Coronary artery (tissue), 2 donors: ENCODE measurements around the gene EHD1.

ENCODE experiments used
- DNase-seq: peaks from one replicate; pipeline ENCODE4 v3.0.0-alpha.2; 2017; ENCODE audit warnings: low spot score
- H3K27ac ChIP-seq, 2 donors: fragments of 200-600 bp; sonication (generic); one replicate each; pipeline ENCODE4 v1.5.1; 2016 to 2019
- H3K4me3 ChIP-seq: fragments of 200-600 bp; sonication (generic); 2 replicates; pipeline ENCODE4 v1.5.1; 2016; ENCODE audit warnings: mild to moderate bottlenecking, moderate library complexity
- TF ChIP-seq, protein P1 (sequence below): fragments of 200-600 bp; sonication (generic); IDR thresholded peaks from one replicate; pipeline ENCODE4 v1.5.1; 2019; ENCODE audit warnings: antibody characterized with exemption

EHD1 gene

DNA sequence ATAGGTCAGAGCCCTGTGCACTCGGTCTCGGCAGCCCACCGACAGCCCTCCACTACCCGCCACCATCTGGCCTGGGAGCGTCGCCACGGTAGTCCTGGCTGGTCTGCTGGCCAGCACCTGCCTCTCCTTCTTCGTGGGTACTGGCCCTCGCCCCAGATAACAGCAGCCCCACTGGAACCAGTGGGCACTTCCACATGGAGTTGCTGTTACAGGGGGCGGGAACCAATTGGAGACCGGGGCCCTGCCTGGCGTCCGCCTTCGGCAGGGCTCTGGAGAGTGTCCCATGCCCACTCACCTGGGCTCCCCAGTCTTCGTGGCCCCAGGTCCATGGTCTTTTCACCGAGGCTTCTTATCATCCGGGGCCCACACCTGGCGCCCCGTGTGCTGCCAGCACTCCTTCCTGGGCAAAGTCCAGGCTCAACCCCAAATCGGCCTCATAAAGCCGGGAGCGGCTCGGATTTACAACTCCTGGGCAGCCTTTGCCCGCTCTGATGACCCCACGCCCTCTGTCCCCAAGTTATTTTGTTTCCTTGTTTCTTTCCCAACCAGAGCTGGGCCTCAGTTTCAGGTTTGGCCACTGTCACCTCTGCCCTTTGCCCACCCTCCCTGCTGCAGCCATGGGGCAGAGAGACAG, 12.9 kb upstream of the EHD1 start:
- H3K4me3 ChIP-seq = no peak overlapping the region

GRCh38 chr11:64890522-64890939, 12.1 kb upstream of the EHD1 start:
- Histone ChIP-seq H3K27ac (no peak overlapping the region), H3K4me3 (no peak overlapping the region)
- TF ChIP-seq, protein P1, sequence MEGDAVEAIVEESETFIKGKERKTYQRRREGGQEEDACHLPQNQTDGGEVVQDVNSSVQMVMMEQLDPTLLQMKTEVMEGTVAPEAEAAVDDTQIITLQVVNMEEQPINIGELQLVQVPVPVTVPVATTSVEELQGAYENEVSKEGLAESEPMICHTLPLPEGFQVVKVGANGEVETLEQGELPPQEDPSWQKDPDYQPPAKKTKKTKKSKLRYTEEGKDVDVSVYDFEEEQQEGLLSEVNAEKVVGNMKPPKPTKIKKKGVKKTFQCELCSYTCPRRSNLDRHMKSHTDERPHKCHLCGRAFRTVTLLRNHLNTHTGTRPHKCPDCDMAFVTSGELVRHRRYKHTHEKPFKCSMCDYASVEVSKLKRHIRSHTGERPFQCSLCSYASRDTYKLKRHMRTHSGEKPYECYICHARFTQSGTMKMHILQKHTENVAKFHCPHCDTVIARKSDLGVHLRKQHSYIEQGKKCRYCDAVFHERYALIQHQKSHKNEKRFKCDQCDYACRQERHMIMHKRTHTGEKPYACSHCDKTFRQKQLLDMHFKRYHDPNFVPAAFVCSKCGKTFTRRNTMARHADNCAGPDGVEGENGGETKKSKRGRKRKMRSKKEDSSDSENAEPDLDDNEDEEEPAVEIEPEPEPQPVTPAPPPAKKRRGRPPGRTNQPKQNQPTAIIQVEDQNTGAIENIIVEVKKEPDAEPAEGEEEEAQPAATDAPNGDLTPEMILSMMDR = no peak
- no peak for DNase-seq

More for the DNA sequence above, 12.9 kb upstream of the EHD1 start:
- TF ChIP-seq, protein P1 = no peak
- H3K27ac ChIP-seq = no peak overlapping the region
- no peak for DNase-seq

GRCh38 chr11:64888729-64889511, 10.5 kb upstream of the EHD1 start:
- DNase-seq = no peak
- Histone ChIP-seq H3K27ac (no peak overlapping the region), H3K4me3 (no peak overlapping the region)
- TF ChIP-seq, protein P1 = no peak

DNA sequence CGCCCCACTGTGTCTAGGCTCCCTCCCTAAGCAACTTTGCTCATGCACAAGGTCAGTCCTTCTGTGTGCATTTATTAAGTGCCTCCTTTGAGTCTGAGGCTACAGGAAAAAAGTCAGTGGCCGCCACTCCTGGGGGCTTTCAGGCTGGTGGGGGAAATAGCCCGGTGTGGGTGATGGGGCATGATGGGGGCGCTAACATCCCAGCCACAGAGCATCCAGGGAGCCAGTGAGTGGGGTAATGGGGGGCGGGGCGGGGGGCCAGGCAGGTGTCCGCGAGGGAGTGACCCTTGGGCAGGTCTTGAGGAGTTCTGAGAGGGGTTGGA, 9.9 kb upstream of the EHD1 start:
- TF ChIP-seq, protein P1 = no peak
- Histone ChIP-seq H3K4me3 (peak overlapping the region; percentile 61), H3K27ac (peak overlapping the region in 1 of 2 donors; percentile 25)
- no peak for DNase-seq

- TF ChIP-seq, protein P1 = peak; percentile 98
- H3K4me3 ChIP-seq = peak overlapping the region; percentile 61
- H3K27ac ChIP-seq = peak overlapping the region in 1 of 2 donors; percentile 25
- DNase-seq = no peak
These were observed 9.5 kb upstream of the EHD1 start for GRCh38 chr11:64887757-64888405.

DNA sequence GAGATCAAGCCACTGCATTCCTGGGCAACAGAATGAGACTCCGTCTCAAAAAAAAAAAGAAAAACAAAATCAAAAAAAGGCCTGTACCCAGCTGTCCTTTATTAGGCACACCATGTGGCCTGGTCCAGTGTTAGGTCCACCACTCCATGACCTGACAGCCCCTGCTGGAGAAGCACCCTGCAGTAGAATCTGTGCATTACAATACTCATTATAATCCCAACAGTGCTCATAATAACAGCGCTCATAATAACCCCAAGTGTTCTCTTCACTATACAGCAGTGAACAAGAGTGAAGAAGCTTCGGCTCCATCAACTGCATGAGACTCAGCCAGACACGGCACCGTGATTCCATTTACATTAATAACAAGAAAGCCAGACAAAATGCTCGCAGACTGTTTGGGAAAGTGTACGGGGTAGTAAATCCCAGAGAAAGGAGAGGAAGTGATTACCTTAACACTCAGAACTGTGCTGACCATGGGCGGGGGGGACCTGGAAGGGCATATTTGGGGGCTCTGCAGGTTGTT, 8.9 kb upstream of the EHD1 start:
- no peak for DNase-seq
- Histone ChIP-seq H3K27ac (peak overlapping the region in 1 of 2 donors; percentile 25), H3K4me3 (peak overlapping the region; percentile 61)
- TF ChIP-seq, protein P1 = no peak
